Esophagus (tissue), 2 donors: ENCODE measurements around the gene PVALB. TPM values are rescaled to one million over a fixed set of nuclear protein-coding genes. Genes with fewer than 3 reads are reported as not detected.

Source experiments
- H3K27ac ChIP-seq, 2 donors: one replicate each; pipeline ENCODE4 v1.5.1; 2013; ENCODE audit warnings: low read depth in 2 of 2, mild to moderate bottlenecking in 2 of 2, inconsistent platforms in 1 of 2, low read length in 1 of 2, moderate library complexity in 1 of 2
- H3K27me3 ChIP-seq, 2 donors: one replicate each; pipeline ENCODE4 v1.6.1; 2013; ENCODE audit warnings: low read length in 2 of 2, control low read depth in 1 of 2, mild to moderate bottlenecking in 1 of 2; ENCODE audit not compliant: insufficient read depth in 2 of 2, control insufficient read depth in 1 of 2
- H3K36me3 ChIP-seq, 2 donors: one replicate each; pipeline ENCODE4 v1.6.1; 2013; ENCODE audit warnings: low read length in 1 of 2; ENCODE audit not compliant: control insufficient read depth in 2 of 2, insufficient read depth in 2 of 2
- H3K4me1 ChIP-seq, 2 donors: one replicate each; pipeline ENCODE4 v1.6.1; 2013; ENCODE audit warnings: low read length in 1 of 2; ENCODE audit not compliant: control insufficient read depth in 2 of 2, insufficient read depth in 2 of 2
- H3K4me3 ChIP-seq, 2 donors: one replicate each; pipeline ENCODE4 v1.5.1; 2013; ENCODE audit warnings: low read length in 2 of 2, mild to moderate bottlenecking in 2 of 2, low read depth in 1 of 2, moderate library complexity in 1 of 2
- H3K9me3 ChIP-seq, 2 donors: one replicate each; pipeline ENCODE4 v1.6.1; 2013; ENCODE audit warnings: mild to moderate bottlenecking in 2 of 2, low read depth in 1 of 2, low read length in 1 of 2, moderate library complexity in 1 of 2; ENCODE audit not compliant: control insufficient read depth in 2 of 2, insufficient read depth in 1 of 2
- WGBS, 2 donors: extraction: QIAGEN DNeasy Blood & Tissue Kit; methylation state at CpG; one replicate each; pipeline ENCODE4 v1.1.7; 2013; 5-methylcytosine and 5-hydroxymethylcytosine counted together
- polyA plus RNA-seq, 2 donors: library from polyadenylated mRNA; stranded (reverse); fragments of 200-250 nt; gene quantifications; one replicate each; pipeline ENCODE4 v1.2.3, GENCODE V29; 2013
- donor health status: healthy with polysubstance abuse.
- donor health status: Bipolar disorder and iron deficiency.

Gene PVALB
- polyA plus RNA-seq, 2 donors = not detected

GRCh38 chr22:36831206-36831605, 14.4 kb upstream of the PVALB start:
- H3K36me3 ChIP-seq = no peaks in the 10 kb centered on the region
- no peak overlapping the region for H3K27ac ChIP-seq
- peaks cover 0 to 4% of the 10 kb centered on the region in 2 donors for H3K27me3 ChIP-seq
- H3K9me3 ChIP-seq = no peaks in the 10 kb centered on the region
- H3K4me1 ChIP-seq = no peaks in the 10 kb centered on the region
- H3K4me3 ChIP-seq = no peak overlapping the region

- WGBS, 2 donors = 66 to 71% methylated on average over 2 of the region's 2 CpGs
- Histone ChIP-seq H3K4me3 (no peak overlapping the region), H3K27me3 (peaks cover 0 to 4% of the 10 kb centered on the region in 2 donors), H3K4me1 (no peaks in the 10 kb centered on the region), H3K36me3 (no peaks in the 10 kb centered on the region), H3K9me3 (no peaks in the 10 kb centered on the region), H3K27ac (no peak overlapping the region)
These were observed 13.8 kb upstream of the PVALB start for GRCh38 chr22:36830601-36831000.

- Histone ChIP-seq H3K9me3 (no peaks in the 10 kb centered on the region), H3K36me3 (no peaks in the 10 kb centered on the region), H3K27ac (no peak overlapping the region), H3K4me3 (no peak overlapping the region), H3K4me1 (no peaks in the 10 kb centered on the region), H3K27me3 (no peaks in the 10 kb centered on the region)
- 67 to 84% methylated on average over 5 of the region's 5 CpGs for WGBS, 2 donors
These were observed 12.7 kb upstream of the PVALB start for GRCh38 chr22:36829370-36830002.

GRCh38 chr22:36828815-36829214, 12.0 kb upstream of the PVALB start:
- 51 to 57% methylated on average over 3 of the region's 3 CpGs for WGBS, 2 donors
- H3K4me3 ChIP-seq = no peak overlapping the region
- H3K4me1 ChIP-seq = peaks cover 0 to 2% of the 10 kb centered on the region in 2 donors
- no peaks in the 10 kb centered on the region for H3K36me3 ChIP-seq
- H3K9me3 ChIP-seq = no peaks in the 10 kb centered on the region
- no peaks in the 10 kb centered on the region for H3K27me3 ChIP-seq
- no peak overlapping the region for H3K27ac ChIP-seq

- 77 to 87% methylated on average over 6 of the region's 6 CpGs for WGBS, 2 donors
- Histone ChIP-seq H3K27ac (no peak overlapping the region), H3K36me3 (no peaks in the 10 kb centered on the region), H3K4me1 (peaks cover 0 to 2% of the 10 kb centered on the region in 2 donors), H3K27me3 (no peaks in the 10 kb centered on the region), H3K4me3 (no peak overlapping the region), H3K9me3 (no peaks in the 10 kb centered on the region)
These were observed 9.4 kb upstream of the PVALB start for GRCh38 chr22:36826262-36826661.

- peaks cover 0 to 2% of the 10 kb centered on the region in 2 donors for H3K4me1 ChIP-seq
- H3K27me3 ChIP-seq = no peaks in the 10 kb centered on the region
- WGBS, 2 donors = 92 to 98% methylated on average over 2 of the region's 2 CpGs
- H3K27ac ChIP-seq = no peak overlapping the region
- no peaks in the 10 kb centered on the region for H3K9me3 ChIP-seq
- H3K36me3 ChIP-seq = no peaks in the 10 kb centered on the region
- H3K4me3 ChIP-seq = no peak overlapping the region
These were observed 7.8 kb upstream of the PVALB start for GRCh38 chr22:36824655-36825054.

- Histone ChIP-seq H3K27me3 (peaks cover 0 to 2% of the 10 kb centered on the region in 2 donors), H3K27ac (no peak overlapping the region), H3K9me3 (no peaks in the 10 kb centered on the region), H3K4me1 (peaks cover 0 to 2% of the 10 kb centered on the region in 2 donors), H3K4me3 (no peak overlapping the region), H3K36me3 (no peaks in the 10 kb centered on the region)
- 50 to 68% methylated on average over 17 of the region's 17 CpGs for WGBS, 2 donors
These were observed 6.5 kb upstream of the PVALB start for GRCh38 chr22:36823186-36823839.

- 75 to 78% methylated on average over 6 of the region's 6 CpGs for WGBS, 2 donors
- Histone ChIP-seq H3K4me3 (no peak overlapping the region), H3K27ac (no peak overlapping the region), H3K4me1 (peaks cover 0 to 2% of the 10 kb centered on the region in 2 donors), H3K9me3 (no peaks in the 10 kb centered on the region), H3K36me3 (no peaks in the 10 kb centered on the region), H3K27me3 (peaks cover 0 to 2% of the 10 kb centered on the region in 2 donors)
These were observed 5.7 kb upstream of the PVALB start for GRCh38 chr22:36822581-36822980.

- WGBS, 2 donors = 31% methylated on average over 9 of the region's 9 CpGs
- Histone ChIP-seq H3K9me3 (no peaks in the 10 kb centered on the region), H3K36me3 (no peaks in the 10 kb centered on the region), H3K4me3 (no peak overlapping the region), H3K27me3 (peaks cover 2 to 6% of the 10 kb centered on the region in 2 donors), H3K27ac (no peak overlapping the region), H3K4me1 (peaks cover 0 to 4% of the 10 kb centered on the region in 2 donors)
These were observed 2.3 kb upstream of the PVALB start for GRCh38 chr22:36819112-36819511.
